Measurements from ENCODE around the gene FBXO47. TPM values are rescaled to one million over a fixed set of nuclear protein-coding genes. Genes with fewer than 3 reads are reported as not detected.

Gene FBXO47
- total and polyA plus RNA-seq, 10 of the 15 experiments (the other 5 are each of a cell fraction or from before 2014, with no cell fraction given), result 0.04 to 0.06 (median 0.06) TPM; not detected in 7

DNA sequence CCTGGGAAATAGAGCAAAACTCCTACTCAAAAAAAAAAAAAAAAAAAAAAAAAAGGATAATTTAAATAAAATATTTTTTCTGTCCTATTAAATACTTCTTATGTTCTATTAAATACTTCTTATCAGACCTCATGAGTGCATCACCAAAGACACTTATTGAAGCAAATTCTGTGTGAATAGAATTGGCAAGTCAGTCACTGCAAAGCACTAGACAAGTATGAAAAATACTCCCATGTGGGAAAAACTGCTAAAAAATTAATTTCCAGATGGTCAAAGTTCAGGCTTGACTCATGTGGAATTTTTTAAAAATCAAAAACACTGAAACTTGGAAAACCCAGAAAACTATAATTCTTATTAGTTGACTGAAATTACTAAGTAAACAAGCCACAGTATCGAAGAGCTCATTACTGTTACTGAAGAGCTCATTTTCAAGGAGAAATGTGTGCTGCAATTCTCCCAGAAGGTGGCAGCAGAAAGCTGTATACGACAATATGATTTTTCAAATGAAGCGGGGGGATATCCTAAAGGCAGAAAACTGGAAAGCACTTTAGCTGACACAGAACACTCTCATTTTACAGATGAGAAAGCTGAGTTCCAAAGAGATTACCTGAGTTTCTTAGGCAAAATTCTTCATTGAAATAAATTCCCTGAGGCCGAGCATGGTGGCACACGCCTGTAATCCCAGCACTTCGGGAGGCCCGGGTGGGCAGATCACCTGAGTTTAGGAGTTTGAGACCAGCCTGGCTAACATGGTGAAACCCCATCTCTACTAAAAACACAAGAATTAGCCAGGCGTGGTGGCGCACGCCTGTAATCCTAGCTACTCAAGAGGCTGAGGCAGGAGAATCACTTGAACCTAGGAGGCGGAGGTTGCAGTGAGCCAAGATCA, 15.9 kb upstream of the FBXO47 start:
- Histone ChIP-seq H3K9ac (ENCODE audit: control insufficient read depth, insufficient read depth, low read length) (no peak overlapping the region), H3K36me3 (ENCODE audit: control insufficient read depth in 2 of 2, insufficient read depth in 2 of 2, low read length in 1 of 2) (no peaks in the 10 kb centered on the region), H3K4me2 (ENCODE audit: control insufficient read depth, insufficient read depth) (no peak overlapping the region), H3K79me2 (ENCODE audit: control insufficient read depth, insufficient read depth, low read length) (no peaks in the 10 kb centered on the region), H3K4me1 (ENCODE audit: control insufficient read depth, insufficient read depth, low read length) (no peaks in the 10 kb centered on the region), H3K27me3 (replicated peaks in 1 of 2; ENCODE audit: control insufficient read depth in 2 of 2, insufficient read depth in 2 of 2, low read length in 1 of 2) (no peaks in the 10 kb centered on the region), H4K20me1 (ENCODE audit: control insufficient read depth, insufficient read depth) (no peaks in the 10 kb centered on the region), H3K27ac (ENCODE audit: control insufficient read depth, insufficient read depth) (no peak overlapping the region), H3K4me3 (no peak overlapping the region), H2AFZ (ENCODE audit: control insufficient read depth, low read depth, low read length) (no peak overlapping the region), H3K9me3 (replicated peaks; ENCODE audit: control insufficient read depth, insufficient read depth, low read length) (no peaks in the 10 kb centered on the region)
- SMC1A ChIA-PET (ENCODE audit: uncharacterized antibody, unreplicated experiment), result interaction anchor here (0.6 to 5.9 kb wide), 42 partner anchors 9 to 693 kb away, joined by 3 to 117 read pairs (median 5); partner anchors contain the start of genes ARL5C, LASP1, PLXDC1 and RPL23
- intact Hi-C loops (cut with micrococcal nuclease; ENCODE audit: unreplicated experiment) (loop anchor here (1.0 to 10.0 kb wide), 4 partner anchors 86 to 262 kb away; partner anchors contain the start of gene LASP1), in situ Hi-C loops (cut with MboI) (no loop called here)
- ATAC-seq (peak; percentile 73), FAIRE-seq (peak; percentile 87), DNase-seq (ENCODE audit: low read depth, low spot score) (peak; percentile 19)
- CTCF ChIA-PET, result interaction anchor here (0.6 to 7.4 kb wide), 72 partner anchors 9 to 597 kb away, joined by 3 to 208 read pairs (median 4); partner anchors contain the start of genes ARL5C, FBXO47, PLXDC1 and RPL19
- POLR2A ChIA-PET, result interaction anchor here (0.7 to 1.1 kb wide), 3 partner anchors 129 to 170 kb away, joined by 3 to 7 read pairs (median 6); no protein-coding TSS in a partner anchor
- RAD21 ChIA-PET (ENCODE audit: unreplicated experiment), result interaction anchor here (0.7 to 5.8 kb wide), 50 partner anchors 10 to 468 kb away, joined by 3 to 142 read pairs (median 4); partner anchors contain the start of genes FBXO47, LASP1, LASP1NB and MED1
- WGBS (ENCODE audit: insufficient coverage, insufficient replicate concordance, low lambda C conversion rate, missing lambda C conversion rate), result 55% methylated on average over 11 of the region's 11 CpGs
- BruUV-seq (replicated peaks), result no TSS peak
- 0 out of 4 replicates have a peak, but pooled peaks of 1 of the 2 experiments have one; percentile 14 for TF ChIP-seq BHLHE40 (IDR thresholded peaks at IDR 0.05; ENCODE audit: borderline replicate concordance in 1 of 2, low read depth in 2 of 2, low read length in 1 of 2)
- TF ChIP-seq RAD21 (IDR thresholded peaks at IDR 0.05; ENCODE audit: insufficient read depth, low read depth, low read length), result peak; percentile 92
- TF ChIP-seq POU2F2 (IDR thresholded peaks at IDR 0.05; ENCODE audit: borderline replicate concordance, low read depth, low read length), result 0 out of 3 replicates have a peak, but pooled peaks have one; percentile 18
- TF ChIP-seq NR2C2 (IDR thresholded peaks at IDR 0.05; ENCODE audit: borderline replicate concordance, control insufficient read depth, insufficient read length, low read depth), result no peak
- TF ChIP-seq, protein P1, sequence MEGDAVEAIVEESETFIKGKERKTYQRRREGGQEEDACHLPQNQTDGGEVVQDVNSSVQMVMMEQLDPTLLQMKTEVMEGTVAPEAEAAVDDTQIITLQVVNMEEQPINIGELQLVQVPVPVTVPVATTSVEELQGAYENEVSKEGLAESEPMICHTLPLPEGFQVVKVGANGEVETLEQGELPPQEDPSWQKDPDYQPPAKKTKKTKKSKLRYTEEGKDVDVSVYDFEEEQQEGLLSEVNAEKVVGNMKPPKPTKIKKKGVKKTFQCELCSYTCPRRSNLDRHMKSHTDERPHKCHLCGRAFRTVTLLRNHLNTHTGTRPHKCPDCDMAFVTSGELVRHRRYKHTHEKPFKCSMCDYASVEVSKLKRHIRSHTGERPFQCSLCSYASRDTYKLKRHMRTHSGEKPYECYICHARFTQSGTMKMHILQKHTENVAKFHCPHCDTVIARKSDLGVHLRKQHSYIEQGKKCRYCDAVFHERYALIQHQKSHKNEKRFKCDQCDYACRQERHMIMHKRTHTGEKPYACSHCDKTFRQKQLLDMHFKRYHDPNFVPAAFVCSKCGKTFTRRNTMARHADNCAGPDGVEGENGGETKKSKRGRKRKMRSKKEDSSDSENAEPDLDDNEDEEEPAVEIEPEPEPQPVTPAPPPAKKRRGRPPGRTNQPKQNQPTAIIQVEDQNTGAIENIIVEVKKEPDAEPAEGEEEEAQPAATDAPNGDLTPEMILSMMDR (IDR thresholded peaks at IDR 0.05 in 2 of 3, conservative IDR thresholded peaks at IDR 0.05 in 1 of 3; ENCODE audit: control insufficient read depth in 2 of 3, extremely low read depth in 1 of 3, insufficient read depth in 1 of 3, low read depth in 3 of 3, low read length in 3 of 3), result peak; percentile 70 to 79 (median 77)
- no peak for TF ChIP-seq TCF12 (IDR thresholded peaks at IDR 0.05; ENCODE audit: low read depth, low read length)
- TF ChIP-seq SMC3 (IDR thresholded peaks at IDR 0.05; ENCODE audit: borderline replicate concordance, low read length), result peak; percentile 90
